CD14-positive monocyte (primary cell): ENCODE data around the gene PIWIL1. TPM values are rescaled to one million over a fixed set of nuclear protein-coding genes. Genes with fewer than 3 reads are reported as not detected.

Experiments
- DNase-seq, 3 donors: peaks; one replicate each; pipeline ENCODE4 v3.0.0-alpha.2; 2011 to 2022
- H2AFZ ChIP-seq: 2 replicates; pipeline ENCODE4 v1.6.0; 2012; ENCODE audit warnings: mild to moderate bottlenecking, low read depth, low read length, inconsistent platforms; ENCODE audit not compliant: insufficient read depth, poor library complexity, severe bottlenecking
- H3K27ac ChIP-seq, 2 donors: 1 replicate in 1 of 2; 2 replicates in 1 of 2; pipeline ENCODE4 v1.5.1; 2012 to 2013; ENCODE audit warnings: low read length in 2 of 2, control low read depth in 1 of 2, inconsistent platforms in 1 of 2, low read depth in 1 of 2, mild to moderate bottlenecking in 1 of 2
- H3K27me3 ChIP-seq, 2 donors: one replicate each; pipeline versions ENCODE4 v1.6.0 to v1.6.1; 2011 to 2013; ENCODE audit warnings: low read length in 2 of 2; ENCODE audit not compliant: control insufficient read depth in 2 of 2, insufficient read depth in 2 of 2
- H3K36me3 ChIP-seq, 2 donors: replicated peaks in 1 of 2; 1 replicate in 1 of 2; 2 replicates in 1 of 2; pipeline versions ENCODE4 v1.5.1 to v1.6.1; 2012 to 2013; ENCODE audit warnings: low read length in 2 of 2, control low read depth in 1 of 2, inconsistent platforms in 1 of 2, mild to moderate bottlenecking in 1 of 2; ENCODE audit not compliant: insufficient read depth in 2 of 2, control insufficient read depth in 1 of 2
- H3K4me1 ChIP-seq, 2 donors: 1 replicate in 1 of 2; 2 replicates in 1 of 2; pipeline versions ENCODE4 v1.5.1 to v1.6.1; 2012 to 2013; ENCODE audit warnings: low read length in 2 of 2, control low read depth in 1 of 2, inconsistent platforms in 1 of 2, mild to moderate bottlenecking in 1 of 2, moderate library complexity in 1 of 2; ENCODE audit not compliant: insufficient read depth in 2 of 2, control insufficient read depth in 1 of 2
- H3K4me2 ChIP-seq: replicated peaks from 2 replicates; pipeline ENCODE3; 2012; ENCODE audit warnings: low read length, moderate library complexity, mild to moderate bottlenecking; ENCODE audit not compliant: poor library complexity, severe bottlenecking; ENCODE audit errors: extremely low read depth
- H3K4me3 ChIP-seq, 3 experiments: fragments of 200-600 bp in 1 of 3; sonication (generic) in 1 of 3; replicated peaks in 1 of 3; 1 replicate in 2 of 3; 2 replicates in 1 of 3; pipeline ENCODE4 v1.5.1; 2011 to 2013; ENCODE audit warnings: low read length in 3 of 3, mild to moderate bottlenecking in 3 of 3, control low read depth in 2 of 3, low read depth in 2 of 3, inconsistent platforms in 1 of 3, moderate library complexity in 1 of 3
- H3K79me2 ChIP-seq: 2 replicates; pipeline ENCODE4 v1.6.0; 2012; ENCODE audit warnings: mild to moderate bottlenecking, control low read depth, inconsistent platforms, low read length, moderate library complexity; ENCODE audit not compliant: insufficient read depth
- H3K9ac ChIP-seq: 2 replicates; pipeline ENCODE4 v1.6.0; 2017; ENCODE audit warnings: low read length, mild to moderate bottlenecking; ENCODE audit not compliant: insufficient read depth, poor library complexity, severe bottlenecking
- H3K9me3 ChIP-seq, 2 donors: replicated peaks in 1 of 2; 1 replicate in 1 of 2; 2 replicates in 1 of 2; pipeline versions ENCODE4 v1.5.1 to v1.6.1; 2012 to 2013; ENCODE audit warnings: low read length in 2 of 2, control low read depth in 1 of 2; ENCODE audit not compliant: control insufficient read depth in 1 of 2, insufficient read depth in 1 of 2
- H4K20me1 ChIP-seq: 2 replicates; pipeline ENCODE4 v1.6.0; 2012; ENCODE audit warnings: mild to moderate bottlenecking, low read length, control low read depth, moderate library complexity; ENCODE audit not compliant: insufficient read depth
- H3K27ac Mint-ChIP-seq, 7 donors: one replicate each; pipeline ENCODE4 v1.8.0; 2020; ENCODE audit warnings: mild to moderate bottlenecking in 7 of 7, mixed read lengths in 7 of 7, moderate library complexity in 6 of 7, inconsistent platforms in 2 of 7
- H3K27me3 Mint-ChIP-seq, 3 donors: one replicate each; pipeline ENCODE4 v1.8.0; 2021 to 2022; ENCODE audit warnings: low read depth in 3 of 3, mild to moderate bottlenecking in 3 of 3, mixed read lengths in 3 of 3, moderate library complexity in 3 of 3, inconsistent platforms in 1 of 3
- H3K36me3 Mint-ChIP-seq, 2 donors: one replicate each; pipeline ENCODE4 v1.8.0; 2020; ENCODE audit warnings: mixed read lengths in 2 of 2, inconsistent platforms in 1 of 2, mild to moderate bottlenecking in 1 of 2
- H3K4me1 Mint-ChIP-seq: one replicate; pipeline ENCODE4 v1.8.0; 2020; ENCODE audit warnings: mild to moderate bottlenecking, mixed read lengths
- H3K4me3 Mint-ChIP-seq, 2 donors: one replicate each; pipeline ENCODE4 v1.8.0; 2020; ENCODE audit warnings: mild to moderate bottlenecking in 2 of 2, mixed read lengths in 2 of 2, moderate library complexity in 1 of 2
- H3K9me3 Mint-ChIP-seq, 7 donors: one replicate each; pipeline ENCODE4 v1.8.0; 2020 to 2022; ENCODE audit warnings: mixed read lengths in 7 of 7, mild to moderate bottlenecking in 6 of 7, moderate library complexity in 6 of 7, inconsistent platforms in 2 of 7
- WGBS: methylation state at CpG from one replicate; pipeline ENCODE4 v1.1.5; 2013; ENCODE audit warnings: missing lambda C conversion rate; ENCODE audit not compliant: insufficient coverage; 5-methylcytosine and 5-hydroxymethylcytosine counted together
- intact Hi-C, 2 donors: fragments of 100-400 bp; cut with micrococcal nuclease; formaldehyde crosslinking; loops; one replicate each; pipeline versions ENCODE4 v1.15.0 to v1.15.1; 2023
- polyA plus RNA-seq, 3 donors: library from polyadenylated mRNA; depleted of rRNA in 1 of 3; unstranded in 2 of 3; stranded (reverse) in 1 of 3; fragments of 300-500 nt in 2 of 3; fragments of >200 nt in 1 of 3; fragmentation: Illumina TruSeq in 2 of 3; gene quantifications; 1 replicate in 2 of 3; 2 replicates in 1 of 3; pipeline ENCODE4 v1.2.3, GENCODE V29; 2012 to 2021
- TF ChIP-seq, protein P1 (sequence below): fragments of 200-600 bp; IDR thresholded peaks from one replicate; pipeline ENCODE4 v1.8.0; 2022; ENCODE audit warnings: antibody characterized with exemption, mild to moderate bottlenecking

PIWIL1 gene
- polyA plus RNA-seq, 3 donors = not detected

DNA sequence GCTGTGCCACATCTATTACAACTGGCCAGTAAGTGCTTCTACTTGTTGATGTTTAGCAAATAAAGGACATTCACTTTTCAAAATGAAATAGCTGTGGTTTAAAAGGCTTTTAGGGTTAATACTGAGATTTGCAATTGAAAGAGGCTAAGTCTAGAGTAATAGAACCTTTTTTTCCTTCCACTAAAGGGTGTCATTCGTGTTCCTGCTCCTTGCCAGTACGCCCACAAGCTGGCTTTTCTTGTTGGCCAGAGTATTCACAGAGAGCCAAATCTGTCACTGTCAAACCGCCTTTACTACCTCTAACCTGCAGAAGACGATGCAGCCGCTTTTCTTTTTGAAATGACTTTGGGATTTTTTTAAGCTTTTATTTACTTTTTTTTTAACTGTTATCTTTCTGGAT lies 33.6 kb downstream of the PIWIL1 start:
- TF ChIP-seq, protein P1, sequence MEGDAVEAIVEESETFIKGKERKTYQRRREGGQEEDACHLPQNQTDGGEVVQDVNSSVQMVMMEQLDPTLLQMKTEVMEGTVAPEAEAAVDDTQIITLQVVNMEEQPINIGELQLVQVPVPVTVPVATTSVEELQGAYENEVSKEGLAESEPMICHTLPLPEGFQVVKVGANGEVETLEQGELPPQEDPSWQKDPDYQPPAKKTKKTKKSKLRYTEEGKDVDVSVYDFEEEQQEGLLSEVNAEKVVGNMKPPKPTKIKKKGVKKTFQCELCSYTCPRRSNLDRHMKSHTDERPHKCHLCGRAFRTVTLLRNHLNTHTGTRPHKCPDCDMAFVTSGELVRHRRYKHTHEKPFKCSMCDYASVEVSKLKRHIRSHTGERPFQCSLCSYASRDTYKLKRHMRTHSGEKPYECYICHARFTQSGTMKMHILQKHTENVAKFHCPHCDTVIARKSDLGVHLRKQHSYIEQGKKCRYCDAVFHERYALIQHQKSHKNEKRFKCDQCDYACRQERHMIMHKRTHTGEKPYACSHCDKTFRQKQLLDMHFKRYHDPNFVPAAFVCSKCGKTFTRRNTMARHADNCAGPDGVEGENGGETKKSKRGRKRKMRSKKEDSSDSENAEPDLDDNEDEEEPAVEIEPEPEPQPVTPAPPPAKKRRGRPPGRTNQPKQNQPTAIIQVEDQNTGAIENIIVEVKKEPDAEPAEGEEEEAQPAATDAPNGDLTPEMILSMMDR = no peak
- H3K9me3 Mint-ChIP-seq = peaks cover 0 to 3% (median 0%) of the 10 kb centered on the region in 7 donors
- Histone ChIP-seq H3K4me2 (no peak overlapping the region), H3K9ac (no peak overlapping the region), H2AFZ (no peak overlapping the region), H3K27ac (no peak overlapping the region), H3K27me3 (no peaks in the 10 kb centered on the region), H3K79me2 (no peaks in the 10 kb centered on the region), H3K4me3 (no peak overlapping the region), H3K4me1 (no peaks in the 10 kb centered on the region), H3K36me3 (no peaks in the 10 kb centered on the region), H3K9me3 (no peaks in the 10 kb centered on the region), H4K20me1 (no peaks in the 10 kb centered on the region)
- no peaks in the 10 kb centered on the region for H3K4me1 Mint-ChIP-seq
- peaks cover 5 to 10% (median 7%) of the 10 kb centered on the region in 3 donors for H3K27me3 Mint-ChIP-seq
- DNase-seq = no peak
- H3K4me3 Mint-ChIP-seq = no peak overlapping the region
- no peak overlapping the region for H3K27ac Mint-ChIP-seq
- 33% methylated on average over 2 of the region's 5 CpGs for WGBS
- intact Hi-C loops = no loop called here
- H3K36me3 Mint-ChIP-seq = no peaks in the 10 kb centered on the region

DNA sequence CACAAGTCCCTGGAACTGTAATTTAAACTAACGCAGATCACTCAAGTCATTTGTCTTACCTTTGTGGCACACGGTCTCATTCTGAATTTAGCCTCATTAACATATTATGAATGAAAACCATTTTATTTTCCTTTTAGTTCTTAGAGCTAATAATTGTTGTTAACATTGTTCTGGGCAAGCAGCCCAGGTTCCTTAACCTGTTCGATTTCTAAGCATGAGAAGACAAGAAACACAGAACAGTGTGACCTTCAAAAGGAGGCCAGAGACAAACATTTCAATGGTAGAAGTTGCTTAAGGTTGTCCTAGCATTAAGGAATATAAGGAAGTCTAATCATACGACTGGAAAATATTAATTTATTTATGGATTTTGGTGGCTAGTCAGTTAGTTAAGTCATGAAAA lies 35.2 kb downstream of the PIWIL1 start:
- Histone ChIP-seq H3K9me3 (no peaks in the 10 kb centered on the region), H2AFZ (no peak overlapping the region), H3K36me3 (no peaks in the 10 kb centered on the region), H3K27ac (no peak overlapping the region), H3K4me1 (no peaks in the 10 kb centered on the region), H4K20me1 (no peaks in the 10 kb centered on the region), H3K79me2 (no peaks in the 10 kb centered on the region), H3K4me2 (no peak overlapping the region), H3K9ac (no peak overlapping the region), H3K27me3 (no peaks in the 10 kb centered on the region), H3K4me3 (no peak overlapping the region)
- H3K9me3 Mint-ChIP-seq = peaks cover 0 to 3% (median 0%) of the 10 kb centered on the region in 7 donors
- H3K36me3 Mint-ChIP-seq = no peaks in the 10 kb centered on the region
- no peak for DNase-seq
- H3K27me3 Mint-ChIP-seq = peaks cover 3 to 7% (median 7%) of the 10 kb centered on the region in 3 donors
- 71% methylated on average over 1 of the region's 4 CpGs for WGBS
- no peak overlapping the region for H3K27ac Mint-ChIP-seq
- TF ChIP-seq, protein P1 = no peak
- intact Hi-C loops = no loop called here
- H3K4me3 Mint-ChIP-seq = no peak overlapping the region
- no peaks in the 10 kb centered on the region for H3K4me1 Mint-ChIP-seq
